GM19239 (cell line): Measurements from ENCODE around the gene PGAP6.
"Not testable (repeated sequence)": the region's sequence is repeated elsewhere in the genome, so short reads cannot be mapped to it uniquely, and the experiment has no call there.

Experiments used
- DNase-seq: peaks from one replicate; pipeline ENCODE4 v3.0.0; 2011; ENCODE audit warnings: low spot score; ENCODE audit not compliant: insufficient read length
- FAIRE-seq: peaks from 2 replicates; lab custom pipeline; 2011; peaks lifted over from hg19 to GRCh38; lab: Jason Lieb, UNC

PGAP6 gene

DNA sequence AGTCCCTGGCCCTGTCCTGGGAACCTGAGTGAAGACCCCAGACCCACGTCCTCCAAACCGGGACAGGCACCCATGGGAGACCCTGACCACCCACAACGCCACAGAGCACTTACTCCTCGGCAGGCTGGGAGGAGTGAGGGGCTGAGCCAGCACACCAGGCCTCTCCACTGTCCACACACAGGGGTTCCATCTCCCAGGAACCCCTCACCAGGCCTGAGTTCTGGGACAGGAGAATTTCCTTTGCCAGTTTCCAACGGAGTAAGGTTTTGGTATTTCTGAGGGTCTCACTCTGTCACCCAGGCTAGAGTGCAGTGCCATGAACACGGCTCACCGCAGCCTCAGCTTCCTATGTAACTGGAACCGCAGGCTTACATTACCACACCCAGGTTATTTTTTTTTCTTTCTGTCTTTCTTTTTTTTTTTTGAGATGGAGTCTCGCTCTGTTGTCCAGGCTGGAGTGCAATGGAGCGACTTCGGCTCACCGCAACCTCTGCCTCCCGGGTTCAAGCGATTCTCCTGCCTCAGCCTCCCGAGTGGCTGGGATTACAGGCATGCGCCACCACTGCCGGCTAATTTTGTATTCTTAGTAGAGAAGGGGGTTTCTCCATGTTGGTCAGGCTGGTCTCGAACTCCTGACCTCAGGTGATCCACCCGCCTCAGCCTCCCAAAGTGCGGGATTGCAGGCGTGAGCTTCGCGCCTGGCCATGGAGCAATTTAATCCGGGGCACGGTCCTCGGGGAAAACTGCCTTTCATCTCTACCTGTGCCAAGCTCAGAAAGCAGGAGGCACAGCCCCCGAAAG is 1.6 kb downstream of the PGAP6 start:
- FAIRE-seq (no peak), DNase-seq (no peak)

DNA sequence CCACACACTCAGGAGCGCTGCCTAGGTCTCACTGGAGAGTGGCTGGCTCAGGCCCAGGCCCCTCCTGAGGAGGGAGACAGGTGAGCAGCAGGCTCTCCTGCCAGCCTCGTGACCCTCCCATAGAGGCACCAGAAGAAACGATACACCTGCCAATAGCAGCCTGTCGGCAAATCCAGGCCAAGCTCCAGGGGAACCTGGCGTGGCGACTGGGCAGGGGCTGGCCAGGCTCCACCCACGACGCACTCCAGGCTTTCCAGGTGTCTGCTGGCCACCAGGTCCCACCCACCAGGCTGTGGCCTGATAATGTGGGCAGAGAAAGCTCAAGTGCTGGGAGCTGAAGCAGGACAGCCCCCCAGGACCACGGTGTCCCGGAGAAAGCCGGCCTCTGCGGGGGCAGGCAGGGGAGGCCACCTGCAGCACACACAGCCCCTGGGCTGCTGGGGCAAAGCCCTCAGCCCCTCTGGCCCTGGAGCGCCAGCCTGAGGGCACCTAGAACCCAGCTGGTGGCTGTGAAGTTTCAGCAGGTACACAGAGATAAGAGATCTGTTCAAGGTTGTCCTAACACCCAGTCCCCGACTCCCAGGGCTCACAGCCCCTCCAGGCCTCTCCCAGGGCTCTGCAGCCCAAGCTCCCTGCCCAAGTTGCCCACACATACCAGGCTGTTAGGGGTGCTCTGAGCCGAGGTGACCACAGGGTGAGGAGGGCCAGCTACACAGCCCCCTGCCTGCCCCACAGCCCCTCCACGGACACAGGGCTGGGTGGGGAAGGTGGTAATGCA is 2.4 kb downstream of the PGAP6 start:
- FAIRE-seq = no peak
- DNase-seq = no peak

DNA sequence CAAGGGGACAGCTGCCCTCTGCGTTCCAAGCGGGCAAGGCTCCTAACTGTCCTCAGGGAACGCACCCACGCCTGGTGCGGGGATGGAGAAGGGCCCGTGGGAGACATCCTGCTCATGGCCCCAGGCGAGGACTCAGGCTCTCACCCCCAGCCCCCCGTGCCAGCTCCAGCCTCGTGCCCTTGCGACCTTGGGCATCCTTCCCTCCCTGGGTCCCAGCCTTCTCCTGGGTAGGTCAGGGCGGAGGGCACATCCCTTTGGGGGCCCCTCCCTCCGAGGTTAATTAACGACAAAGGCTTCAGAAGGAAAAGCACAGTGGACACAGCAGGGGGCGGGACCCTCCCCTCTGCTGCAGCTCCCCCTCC is 3.0 kb downstream of the PGAP6 start:
- DNase-seq (no peak), FAIRE-seq (no peak)

DNA sequence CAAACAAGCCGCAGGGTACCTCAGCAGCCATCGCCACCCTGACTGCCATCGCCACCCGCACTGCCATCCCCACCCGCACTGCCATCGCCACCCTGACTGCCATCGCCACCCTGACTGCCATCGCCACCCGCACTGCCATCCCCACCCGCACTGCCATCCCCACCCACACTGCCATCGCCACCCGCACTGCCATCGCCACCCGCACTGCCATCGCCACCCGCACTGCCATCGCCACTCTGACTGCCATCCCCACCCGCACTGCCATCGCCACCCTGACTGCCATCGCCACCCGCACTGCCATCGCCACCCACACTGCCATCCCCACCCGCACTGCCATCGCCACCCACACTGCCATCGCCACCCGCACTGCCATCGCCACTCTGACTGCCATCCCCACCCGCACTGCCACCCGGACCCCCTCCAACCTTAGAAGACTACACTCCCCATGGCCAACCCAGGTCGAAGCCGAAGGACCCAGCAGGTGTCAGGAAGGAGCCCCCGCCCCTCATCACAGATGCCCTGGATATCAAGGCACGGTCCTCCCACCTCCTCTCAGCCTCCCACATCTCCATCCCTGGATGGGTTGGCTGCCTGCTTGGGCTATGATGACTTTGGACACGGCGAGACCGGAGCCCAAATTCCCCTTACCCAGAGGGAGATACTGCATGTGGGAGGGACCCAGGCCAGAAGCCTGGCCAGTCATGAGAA is 3.5 kb downstream of the PGAP6 start:
- FAIRE-seq, DNase-seq: not testable (repeated sequence)

DNA sequence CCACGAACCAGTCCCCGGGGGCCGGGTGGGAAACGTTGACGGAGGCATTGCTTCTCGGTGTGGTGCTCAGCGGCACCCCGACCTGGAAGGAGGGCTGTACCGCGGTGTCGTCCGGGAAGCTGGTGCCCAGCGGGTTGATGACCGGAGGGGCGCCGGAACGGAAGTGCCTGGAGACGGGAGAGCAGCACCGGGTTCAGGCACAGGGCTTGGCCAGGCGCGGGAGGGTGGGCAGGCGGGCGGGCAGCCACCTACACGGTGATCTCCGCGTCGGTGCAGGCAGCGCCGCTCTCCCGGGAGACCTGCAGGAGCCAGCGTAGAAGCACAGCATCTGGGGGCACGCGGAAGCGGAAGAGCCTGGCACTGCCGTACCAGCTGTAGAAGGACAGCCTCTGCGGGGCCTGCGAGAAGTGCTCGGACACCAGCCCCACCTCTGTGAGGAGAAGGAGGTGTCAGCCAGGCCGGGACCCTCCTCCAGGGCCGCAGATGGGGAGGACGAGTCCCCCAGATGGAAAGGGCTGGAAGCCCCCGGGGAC is 4.3 kb downstream of the PGAP6 start:
- FAIRE-seq = no peak
- no peak for DNase-seq

DNA sequence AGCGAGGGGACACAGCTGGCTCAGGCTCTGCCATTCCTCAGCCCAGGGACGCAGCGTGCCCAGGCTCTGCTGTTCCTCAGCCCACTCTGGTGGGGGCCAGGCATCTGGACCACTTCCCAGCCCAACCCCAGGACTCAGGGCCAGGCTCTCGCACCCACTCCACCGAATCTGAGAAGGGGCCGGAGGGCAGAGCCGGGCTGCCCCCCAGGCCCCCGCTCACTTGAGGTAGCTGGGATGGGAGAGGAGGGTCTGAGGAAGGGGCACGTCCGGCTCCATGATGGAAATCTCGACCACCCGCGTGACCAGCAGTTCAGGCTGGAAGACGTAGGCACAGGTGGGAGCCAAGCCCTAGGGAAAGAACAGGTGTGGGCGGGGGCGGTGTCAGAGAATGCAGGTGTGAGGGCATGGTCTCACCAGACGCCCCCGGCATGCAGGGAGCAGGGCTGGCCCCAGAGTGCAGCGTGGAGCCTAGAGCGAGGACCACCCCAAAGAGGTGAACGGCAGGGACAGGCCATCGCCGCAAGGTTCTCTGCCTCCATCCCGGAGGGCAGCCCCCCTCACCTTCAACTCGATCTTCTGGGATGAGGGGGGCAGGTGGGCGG is 4.9 kb downstream of the PGAP6 start:
- FAIRE-seq (no peak), DNase-seq (no peak)

DNA sequence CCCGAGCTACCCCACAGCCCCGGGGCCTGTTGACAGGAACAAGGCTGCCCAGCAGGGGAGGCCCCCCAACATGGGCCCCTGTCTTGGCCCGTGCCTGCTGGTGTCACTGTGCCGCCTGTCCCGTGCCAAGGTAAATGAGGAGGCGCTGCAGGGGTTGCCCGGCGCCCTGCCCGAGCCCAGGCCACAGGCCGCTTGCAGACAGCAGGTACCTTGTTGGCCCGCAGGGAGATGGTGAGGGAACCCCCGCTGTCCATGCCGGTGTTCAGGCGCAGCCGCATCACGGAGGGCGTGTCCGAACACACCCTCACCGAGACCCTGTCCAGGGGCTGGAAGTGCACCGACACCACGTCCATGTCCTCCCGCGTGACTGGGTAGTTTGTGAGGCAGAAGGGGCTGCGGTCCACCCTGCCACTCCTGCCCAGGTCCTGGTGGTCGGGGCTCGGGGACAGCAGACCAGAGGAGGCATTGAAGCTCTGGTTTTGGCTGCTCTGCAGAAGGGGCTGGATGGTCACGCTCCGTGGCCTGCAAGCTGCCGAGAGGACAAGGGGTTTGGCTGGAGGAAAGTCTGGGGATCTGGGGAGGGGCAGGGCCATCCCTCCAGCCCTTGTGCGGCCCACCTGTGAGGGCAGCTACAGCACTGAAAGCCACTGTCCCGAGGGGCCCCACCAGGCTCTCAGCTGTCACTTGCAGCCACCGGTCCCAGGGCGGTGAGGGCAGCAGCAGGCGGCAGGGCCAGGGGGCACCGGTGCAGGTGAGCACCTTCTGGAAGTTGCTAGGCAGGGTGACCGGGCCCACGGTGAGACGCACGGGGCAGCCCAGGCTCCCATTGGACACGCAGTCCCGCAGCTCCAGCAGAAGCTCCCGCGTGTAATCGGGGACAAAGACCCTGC is 5.6 kb downstream of the PGAP6 start:
- FAIRE-seq (no peak), DNase-seq (no peak)

DNA sequence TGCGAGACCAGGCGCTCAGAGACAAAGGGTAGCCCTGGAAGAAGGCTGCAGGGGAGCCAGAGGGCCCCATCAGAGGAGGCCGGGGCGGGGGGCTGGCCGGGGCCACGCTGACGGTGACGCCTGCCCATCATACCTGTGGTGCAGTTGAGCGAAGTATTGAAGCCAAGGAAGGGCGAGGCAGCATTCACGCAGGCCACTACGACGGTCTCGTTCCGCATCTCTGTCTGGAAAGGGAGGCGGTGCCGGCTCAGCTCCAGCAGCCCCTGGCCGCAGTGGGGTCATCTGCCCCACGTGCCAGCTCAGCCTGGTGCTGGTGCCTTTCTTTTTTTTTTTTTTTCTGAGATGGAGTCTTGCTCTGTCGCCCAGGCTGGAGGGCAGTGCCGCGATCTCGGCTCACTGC is 6.6 kb downstream of the PGAP6 start:
- FAIRE-seq = no peak

DNA sequence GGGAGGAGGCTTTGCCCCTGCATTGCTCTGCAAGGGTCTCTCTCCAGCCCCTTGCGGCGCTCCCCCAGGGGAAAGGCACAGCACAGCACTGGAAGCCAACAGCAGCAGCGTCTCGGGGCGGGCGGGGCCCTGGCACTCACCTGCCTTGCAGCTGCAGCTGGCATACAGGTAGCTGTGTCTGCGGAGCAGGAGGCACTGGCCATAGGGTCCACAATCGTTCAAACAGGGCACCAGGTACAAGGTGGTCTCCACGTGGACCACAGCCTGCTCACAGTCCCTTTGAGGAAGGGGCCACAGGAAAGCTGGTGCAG is 7.2 kb downstream of the PGAP6 start:
- FAIRE-seq = no peak
- no peak for DNase-seq

More for the DNA sequence above, 6.6 kb downstream of the PGAP6 start:
- no peak for DNase-seq

DNA sequence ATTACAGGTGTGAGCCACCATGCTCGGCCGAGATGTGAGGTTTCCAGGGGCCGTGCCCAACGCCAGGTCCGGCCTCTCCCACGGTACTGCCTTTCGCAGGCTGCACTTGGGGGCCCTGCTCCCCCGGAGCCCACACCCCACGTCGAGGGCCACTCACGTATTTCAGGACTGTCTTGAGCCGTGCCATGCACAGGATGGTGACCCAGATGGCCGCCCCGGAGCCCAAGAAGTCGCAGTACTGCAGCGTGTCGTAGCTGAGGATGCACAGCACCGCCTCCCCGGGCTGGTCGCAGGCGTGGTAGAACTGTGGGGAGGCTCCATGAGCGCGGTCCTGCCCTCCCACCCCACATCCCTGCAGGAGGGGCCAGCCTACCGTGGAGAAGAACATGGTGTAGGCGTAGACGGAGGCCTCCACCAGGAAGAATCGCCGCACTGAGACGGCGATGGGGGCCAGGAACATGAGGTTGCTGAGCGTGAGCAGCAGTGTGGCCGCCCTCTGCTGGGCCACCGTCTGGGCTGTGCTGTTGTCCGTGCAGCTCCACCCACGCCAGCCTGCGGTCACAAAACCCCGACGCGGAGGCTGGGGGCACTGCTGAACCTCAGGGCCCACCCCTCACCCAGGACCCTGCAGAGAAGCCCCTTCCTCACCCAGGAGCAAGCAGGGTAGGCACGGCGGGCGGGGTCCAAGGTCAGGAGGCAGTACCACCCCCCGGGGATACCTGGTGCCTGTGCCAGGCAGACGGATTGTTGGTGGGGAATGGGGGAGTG is 7.7 kb downstream of the PGAP6 start:
- DNase-seq (no peak), FAIRE-seq (no peak)

DNA sequence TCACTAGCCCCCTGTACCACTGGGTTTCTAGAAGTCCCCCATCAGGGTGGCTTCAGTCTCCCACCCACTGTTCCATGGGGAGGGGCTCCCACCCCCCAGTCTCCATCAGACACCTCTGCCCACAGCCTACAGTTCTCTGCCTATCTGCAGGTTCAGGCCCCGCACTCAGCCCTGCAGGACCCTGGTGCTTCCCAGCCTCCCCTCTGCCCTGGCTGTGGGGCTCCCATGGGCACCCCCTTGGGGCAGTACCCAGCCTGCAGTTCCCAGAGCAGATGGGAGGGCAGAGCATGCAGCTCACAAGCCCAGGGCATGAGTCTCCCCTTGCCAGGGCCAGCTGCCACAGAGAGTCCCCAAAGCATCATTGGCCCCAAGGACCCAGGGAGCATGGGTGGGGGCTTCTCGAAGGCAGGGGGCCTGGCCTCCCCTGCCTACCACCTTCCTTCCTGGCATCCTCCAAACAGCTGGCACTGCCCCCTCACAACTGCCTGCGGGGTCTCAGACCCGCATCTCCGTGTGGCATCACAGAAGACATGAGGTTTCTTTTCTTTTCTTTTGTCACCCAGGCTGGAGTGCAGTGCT is 8.7 kb downstream of the PGAP6 start:
- no peak for FAIRE-seq
- no peak for DNase-seq

DNA sequence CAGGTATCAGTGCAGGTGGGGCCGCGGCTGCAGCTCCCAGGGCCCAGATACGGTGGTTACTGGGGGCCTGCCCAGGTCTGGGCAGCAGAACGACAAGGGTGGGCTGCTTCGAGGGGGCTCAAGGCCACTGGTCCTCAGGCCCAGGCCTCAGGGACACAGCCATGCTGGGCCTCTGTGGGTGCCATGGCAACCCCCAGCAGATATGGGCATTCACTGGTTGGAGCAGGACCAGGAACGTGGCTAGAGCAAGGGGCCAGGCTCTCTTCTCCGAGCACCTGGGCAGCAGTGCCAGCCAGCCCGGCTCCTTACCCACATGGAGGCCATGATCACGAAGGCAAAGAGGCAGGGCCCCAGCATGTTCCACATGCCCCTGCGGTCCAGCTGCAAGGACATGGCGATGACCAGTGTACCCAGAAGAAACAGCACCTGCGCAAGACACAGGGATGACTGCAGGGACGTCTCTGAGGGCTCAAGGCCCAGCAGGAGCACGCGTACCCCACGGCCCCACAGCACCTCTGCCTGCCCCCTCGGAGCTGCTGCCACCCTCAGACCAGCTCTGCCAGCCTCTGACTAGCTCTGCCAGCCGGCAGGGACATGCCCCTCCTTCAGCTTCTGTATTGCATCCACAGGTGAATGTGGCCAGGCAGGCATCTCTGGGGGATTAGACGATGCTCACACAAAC is 9.3 kb downstream of the PGAP6 start:
- FAIRE-seq (no peak), DNase-seq (no peak)

DNA sequence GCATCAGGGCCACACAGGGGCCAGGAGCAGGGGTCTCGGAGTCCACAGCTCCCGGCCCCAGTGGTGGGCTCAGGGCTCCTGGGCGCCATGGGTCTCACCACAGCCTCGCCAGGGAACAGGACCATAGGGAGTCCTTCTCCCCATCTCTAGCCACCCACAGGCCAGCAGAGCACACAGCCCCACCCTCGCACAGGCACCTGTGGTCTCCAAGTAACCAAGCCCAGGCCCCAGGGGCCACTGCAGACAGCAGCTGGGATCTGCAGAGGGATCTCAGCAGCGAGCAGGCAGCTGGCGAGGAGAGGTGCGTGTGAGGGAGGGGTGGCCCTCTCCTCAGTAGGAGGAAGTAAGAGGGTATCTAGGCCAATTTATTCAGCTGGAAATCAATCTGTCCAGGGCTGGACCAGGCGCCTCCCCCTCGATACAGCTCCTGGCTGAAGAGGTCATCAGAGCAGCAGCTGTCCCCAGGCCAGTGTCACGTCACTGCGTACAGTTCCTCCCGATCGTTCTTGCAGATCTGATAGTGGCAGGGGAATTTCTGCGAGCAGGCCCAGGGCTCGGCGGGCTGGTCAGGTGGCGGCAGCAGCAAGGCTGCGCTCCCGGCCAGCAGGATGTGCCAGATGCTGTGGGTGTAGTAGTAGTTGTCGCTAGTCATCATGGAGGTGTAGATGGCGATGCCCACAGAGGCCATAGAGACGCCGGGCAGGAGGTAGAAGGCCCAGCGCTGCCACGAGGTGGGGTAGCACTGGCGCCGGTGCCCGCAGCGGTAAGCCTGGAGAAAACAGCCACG is 10.1 kb downstream of the PGAP6 start:
- DNase-seq = no peak
- no peak for FAIRE-seq

DNA sequence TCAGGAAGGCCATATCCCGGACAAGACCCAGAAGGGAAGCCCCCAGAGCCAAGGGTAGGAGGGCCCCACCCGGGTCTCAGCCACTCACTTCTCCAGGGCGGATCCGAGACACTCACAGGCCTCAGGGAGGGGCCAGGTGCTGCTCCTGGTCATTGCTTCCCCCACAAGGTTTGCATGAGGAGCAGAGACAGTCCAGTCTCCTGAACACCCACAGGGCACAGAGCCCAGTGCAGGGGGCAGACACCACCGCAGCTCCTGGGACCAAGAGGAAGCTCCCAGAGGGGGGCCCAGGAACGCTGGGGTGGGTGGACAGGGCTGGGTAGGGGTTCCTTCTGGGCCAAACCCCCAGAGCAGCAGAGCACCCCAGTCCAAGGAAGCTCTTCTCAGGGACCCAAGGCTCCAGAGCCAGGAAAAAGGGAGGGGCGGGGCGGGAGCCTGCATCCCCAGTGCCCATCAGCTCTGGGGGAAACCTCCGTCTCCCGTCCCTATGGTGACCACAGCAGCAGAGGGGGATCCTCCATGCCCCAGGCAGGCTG is 10.7 kb downstream of the PGAP6 start:
- FAIRE-seq = no peak
- no peak for DNase-seq

DNA sequence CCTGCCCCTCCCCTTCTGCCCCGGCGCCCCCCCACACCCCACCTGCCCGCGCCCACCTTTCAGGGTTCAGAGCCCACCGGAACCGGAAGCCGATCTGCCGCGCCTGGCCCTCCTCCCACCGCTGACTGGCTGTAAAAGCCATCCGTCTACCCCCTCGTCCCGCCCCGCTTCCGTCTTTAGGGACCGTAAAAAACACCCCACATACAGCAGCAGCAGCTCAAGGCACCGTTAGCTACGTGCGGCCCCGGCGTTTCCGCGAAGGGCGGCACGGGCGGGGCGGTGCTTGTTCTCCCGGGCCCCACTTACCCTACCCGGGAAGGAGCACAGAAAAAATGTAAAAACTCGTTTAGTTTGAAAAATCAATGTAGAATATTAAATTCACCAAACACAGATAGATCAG is 11.3 kb downstream of the PGAP6 start, which contains the start of gene MRPL28:
TSS of gene MRPL28 (minus strand) at position 96 of the 400 bp plus-strand sequence. CDS start 320 bp downstream, outside the sequence.
- DNase-seq (peak; percentile 100), FAIRE-seq (peak; percentile 99)

DNA sequence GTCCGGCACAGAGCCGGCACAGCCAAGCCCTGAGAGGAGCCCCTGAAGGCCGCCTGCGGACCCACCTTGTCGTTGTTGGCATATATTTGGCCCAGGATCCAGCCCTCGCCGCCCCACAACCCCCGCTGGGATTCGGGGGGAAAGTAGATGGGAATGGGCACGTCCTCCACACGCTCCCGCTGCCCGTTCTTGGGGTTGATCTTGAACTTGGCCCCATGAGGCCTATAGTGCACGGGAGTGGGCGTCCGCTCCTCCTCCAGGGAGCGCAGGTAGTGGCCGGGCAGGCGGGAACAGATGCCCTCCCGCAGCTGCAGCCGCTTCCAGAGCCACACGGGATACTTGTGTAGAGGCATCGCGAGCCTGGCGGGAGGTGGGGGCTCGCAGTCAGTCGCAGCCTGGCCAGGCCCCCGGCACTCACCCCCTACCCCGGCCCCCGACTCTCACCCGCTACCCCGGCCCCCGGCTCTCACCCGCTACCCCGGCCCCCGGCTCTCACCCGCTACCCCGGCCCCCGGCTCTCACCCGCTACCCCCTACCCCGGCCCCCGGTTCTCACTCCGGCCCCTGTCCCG is 11.8 kb downstream of the PGAP6 start:
- FAIRE-seq (no peak), DNase-seq (no peak)
